NK-92 (cell line): ENCODE results near the gene DNAH14.
"Not testable (repeated sequence)": the region's sequence is repeated elsewhere in the genome, so short reads cannot be mapped to it uniquely, and the experiment has no call there.

Source experiments
- DNase-seq: peaks from one replicate; lab custom pipeline; 2025; ENCODE audit not compliant: unreplicated experiment; lab: John Stamatoyannopoulos, UW

DNAH14 gene

DNA sequence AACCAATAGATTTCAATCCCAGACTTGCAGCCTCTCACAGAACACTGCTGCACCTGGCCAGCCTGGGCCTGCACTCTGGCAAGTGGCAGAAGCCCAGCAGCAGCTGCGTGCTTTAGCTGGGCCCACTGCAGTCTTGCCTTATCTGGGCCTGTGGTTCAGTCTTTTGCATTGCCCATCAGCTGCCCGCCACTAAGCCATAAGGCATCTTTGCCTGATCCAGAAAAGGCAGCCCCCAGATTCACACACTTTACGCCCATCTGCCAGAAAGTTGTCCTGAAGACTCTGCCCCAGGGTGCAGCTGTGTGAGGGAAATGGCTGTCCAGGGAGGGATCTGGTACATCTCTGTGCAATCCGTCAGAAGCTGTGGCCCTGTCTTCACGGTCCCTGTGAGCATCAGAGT lies 217.0 kb downstream of the DNAH14 start:
- DNase-seq, result no peak

- not testable (repeated sequence) for DNase-seq
Observed at GRCh38 chr1:225147791-225148190, 218.3 kb downstream of the DNAH14 start.

GRCh38 chr1:225152061-225152460 lies 222.6 kb downstream of the DNAH14 start:
- DNase-seq, result no peak

DNA sequence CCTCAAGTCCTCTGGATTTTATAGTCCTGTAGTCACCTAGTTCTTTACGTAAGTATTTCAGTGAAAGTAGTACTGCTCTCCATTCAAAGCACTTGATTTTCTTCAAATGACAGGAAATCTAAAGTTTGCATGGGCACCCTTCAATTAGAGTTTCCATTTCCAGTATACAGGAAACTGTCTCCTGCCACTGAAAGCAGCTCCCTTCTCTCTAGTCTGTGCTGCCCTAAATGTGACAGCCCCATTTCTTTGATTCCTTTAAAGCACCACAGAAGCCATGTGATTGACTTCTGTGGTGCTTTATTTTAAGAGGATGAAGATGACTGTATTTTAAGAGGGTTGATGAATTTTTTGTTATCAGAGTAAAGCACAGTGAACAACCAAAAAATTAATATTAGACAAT lies 226.1 kb downstream of the DNAH14 start:
- DNase-seq, result no peak

GRCh38 chr1:225156254-225156653 lies 226.8 kb downstream of the DNAH14 start:
- no peak for DNase-seq

DNA sequence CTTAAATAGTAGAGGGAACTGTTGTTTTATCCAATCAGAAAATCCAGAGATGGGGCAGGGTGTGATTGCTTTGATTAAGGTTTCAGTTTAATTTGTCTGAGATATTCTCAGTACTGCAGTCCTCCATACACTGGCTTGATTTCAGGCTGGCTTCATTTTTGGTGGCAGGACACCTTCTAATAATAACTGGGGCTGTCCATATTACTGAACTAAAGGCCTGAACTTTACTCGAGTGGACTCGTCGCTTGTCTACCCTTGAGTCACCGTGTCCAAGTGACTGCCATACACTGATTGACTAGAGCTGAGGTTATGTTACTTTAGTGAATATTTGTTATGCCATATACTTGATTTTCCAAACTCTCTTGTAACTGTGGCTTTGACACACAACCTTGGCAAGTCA lies 228.8 kb downstream of the DNAH14 start:
- no peak for DNase-seq

GRCh38 chr1:225159793-225160192 lies 230.3 kb downstream of the DNAH14 start:
- no peak for DNase-seq

GRCh38 chr1:225177409-225177808 lies 247.9 kb downstream of the DNAH14 start:
- DNase-seq, result not testable (repeated sequence)

DNA sequence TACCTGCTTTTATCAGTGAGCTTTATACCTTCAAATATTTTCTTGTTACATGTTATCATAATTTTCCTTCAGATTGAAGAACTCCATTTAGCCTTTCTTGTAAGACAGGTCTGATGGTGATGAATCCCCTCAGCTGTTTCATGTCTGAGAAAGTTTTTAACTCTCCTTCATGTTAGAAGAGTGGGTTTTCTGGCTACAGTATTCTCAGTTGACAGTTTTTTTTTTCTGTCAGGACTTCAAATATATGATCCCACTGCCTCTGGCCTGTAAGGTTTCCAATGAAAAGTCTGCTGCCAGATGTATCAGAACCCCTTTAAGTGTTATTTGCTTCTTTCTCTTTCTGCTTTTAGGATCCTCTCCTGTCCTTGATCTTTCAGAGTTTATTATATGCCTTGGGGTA lies 250.2 kb downstream of the DNAH14 start:
- DNase-seq, result no peak

GRCh38 chr1:225182716-225183115 lies 253.2 kb downstream of the DNAH14 start:
- DNase-seq, result no peak

- DNase-seq, result no peak
Observed at GRCh38 chr1:225191199-225191753, 261.8 kb downstream of the DNAH14 start.

- DNase-seq, result no peak
Observed at GRCh38 chr1:225201447-225201846, 272.0 kb downstream of the DNAH14 start.

DNA sequence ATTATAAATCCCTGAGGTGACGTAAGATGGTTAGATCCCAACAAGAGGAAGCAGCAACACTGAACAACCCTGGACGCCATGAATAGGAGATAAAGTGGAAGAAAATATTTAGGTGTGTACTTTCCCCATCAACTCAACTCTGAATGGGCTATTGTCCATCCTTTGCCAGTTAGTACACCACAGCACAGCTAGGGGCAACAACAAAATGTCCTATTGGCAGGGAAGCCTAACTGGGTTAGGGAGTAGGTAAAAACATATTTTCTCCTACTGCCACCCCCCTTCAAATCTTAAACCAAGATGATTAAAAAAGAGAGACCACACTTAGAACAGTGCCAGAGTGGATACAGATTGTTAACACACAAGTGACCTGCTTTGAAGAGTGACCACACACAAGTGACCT lies 278.3 kb downstream of the DNAH14 start:
- DNase-seq, result no peak

DNA sequence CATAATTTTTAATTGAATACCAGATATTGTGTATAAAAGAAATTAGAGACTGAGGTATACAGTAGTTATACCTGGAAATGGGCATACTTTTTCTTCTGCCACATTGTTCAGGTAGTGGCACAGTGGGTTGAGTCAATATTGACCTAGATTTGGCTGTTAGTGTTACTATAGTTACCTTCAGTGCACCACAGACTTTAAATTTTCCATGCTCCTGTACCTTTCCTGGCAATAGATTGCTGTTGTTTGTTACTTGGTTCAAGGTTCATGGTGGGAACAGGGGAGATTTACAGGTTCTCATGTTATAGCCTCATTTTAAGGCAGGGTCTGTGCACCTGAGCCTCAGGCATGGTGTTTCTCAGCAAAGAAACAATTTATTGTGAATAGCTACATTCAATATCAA lies 279.7 kb downstream of the DNAH14 start:
- no peak for DNase-seq

GRCh38 chr1:225210180-225210579 lies 280.7 kb downstream of the DNAH14 start:
- DNase-seq, result not testable (repeated sequence)

GRCh38 chr1:225211694-225212442 lies 282.4 kb downstream of the DNAH14 start:
- DNase-seq, result not testable (repeated sequence)

DNA sequence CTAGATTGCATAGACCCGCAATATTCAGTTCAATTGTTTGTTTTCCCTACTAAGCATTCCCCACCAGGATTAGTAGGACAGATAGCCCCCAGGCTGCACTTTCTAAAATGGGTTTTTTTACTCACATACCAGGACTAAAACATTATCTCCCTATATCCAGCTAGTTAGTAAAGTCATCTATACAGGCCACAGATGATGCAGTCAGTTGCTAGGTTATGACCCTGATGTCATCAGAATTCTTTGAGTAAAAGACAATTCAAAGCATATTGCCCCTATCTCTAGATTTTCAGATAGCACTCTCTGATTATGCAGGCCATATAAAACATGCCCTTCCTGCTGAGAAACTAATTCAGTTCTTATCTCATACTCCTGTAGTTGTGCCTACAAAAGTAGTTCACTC lies 294.8 kb downstream of the DNAH14 start:
- no peak for DNase-seq

GRCh38 chr1:225225681-225226080 lies 296.2 kb downstream of the DNAH14 start:
- no peak for DNase-seq

- DNase-seq, result no peak
Observed at GRCh38 chr1:225228871-225229303, 299.4 kb downstream of the DNAH14 start.

DNA sequence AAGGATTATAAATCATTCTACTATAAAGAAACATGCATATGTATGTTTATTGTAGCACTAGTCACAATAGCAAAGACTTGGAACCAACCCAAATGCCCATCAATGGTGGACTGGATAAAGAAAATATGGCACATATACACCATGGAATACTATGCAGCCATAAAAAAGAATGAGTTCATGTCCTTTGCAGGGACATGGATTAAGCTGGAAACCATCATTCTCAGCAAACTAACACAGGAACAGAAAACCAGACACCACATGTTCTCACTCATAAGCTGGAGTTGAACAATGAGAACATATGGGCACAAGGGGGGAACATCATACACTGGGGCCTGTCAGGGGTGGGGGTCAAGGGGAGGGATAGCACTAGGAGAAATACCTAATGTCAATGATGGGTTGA lies 300.0 kb downstream of the DNAH14 start:
- DNase-seq, result not testable (repeated sequence)

GRCh38 chr1:225230483-225230882 lies 301.0 kb downstream of the DNAH14 start:
- DNase-seq, result no peak

- not testable (repeated sequence) for DNase-seq
Observed at GRCh38 chr1:225232930-225233329, 303.5 kb downstream of the DNAH14 start.

DNA sequence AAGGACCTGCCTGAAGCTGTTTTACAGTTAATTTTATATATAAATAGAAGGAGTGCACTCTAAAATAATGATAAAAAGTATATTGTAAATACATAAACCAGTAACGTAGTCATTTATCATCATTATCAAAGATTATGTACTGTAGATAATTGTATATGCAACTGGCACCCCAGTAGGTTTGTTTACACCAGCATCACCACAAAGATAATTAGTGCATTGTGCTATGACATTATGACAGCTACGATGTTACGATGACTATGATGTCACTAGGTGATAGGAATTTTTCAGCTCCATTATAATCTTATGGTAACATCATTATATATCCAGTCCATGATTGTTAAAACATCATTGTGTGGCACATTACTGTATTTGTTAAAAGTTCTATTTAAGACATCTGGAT lies 313.1 kb downstream of the DNAH14 start:
- no peak for DNase-seq
